ENCODE measurements around the gene CALN1. TPM values are rescaled to one million over a fixed set of nuclear protein-coding genes. Genes with fewer than 3 reads are reported as not detected.

The CALN1 gene
- total RNA-seq, 1 donor from 2014 or later: not detected

- no peak for FAIRE-seq
- DNase-seq (ENCODE audit: low read depth): no peak
- TF ChIP-seq, protein P1, sequence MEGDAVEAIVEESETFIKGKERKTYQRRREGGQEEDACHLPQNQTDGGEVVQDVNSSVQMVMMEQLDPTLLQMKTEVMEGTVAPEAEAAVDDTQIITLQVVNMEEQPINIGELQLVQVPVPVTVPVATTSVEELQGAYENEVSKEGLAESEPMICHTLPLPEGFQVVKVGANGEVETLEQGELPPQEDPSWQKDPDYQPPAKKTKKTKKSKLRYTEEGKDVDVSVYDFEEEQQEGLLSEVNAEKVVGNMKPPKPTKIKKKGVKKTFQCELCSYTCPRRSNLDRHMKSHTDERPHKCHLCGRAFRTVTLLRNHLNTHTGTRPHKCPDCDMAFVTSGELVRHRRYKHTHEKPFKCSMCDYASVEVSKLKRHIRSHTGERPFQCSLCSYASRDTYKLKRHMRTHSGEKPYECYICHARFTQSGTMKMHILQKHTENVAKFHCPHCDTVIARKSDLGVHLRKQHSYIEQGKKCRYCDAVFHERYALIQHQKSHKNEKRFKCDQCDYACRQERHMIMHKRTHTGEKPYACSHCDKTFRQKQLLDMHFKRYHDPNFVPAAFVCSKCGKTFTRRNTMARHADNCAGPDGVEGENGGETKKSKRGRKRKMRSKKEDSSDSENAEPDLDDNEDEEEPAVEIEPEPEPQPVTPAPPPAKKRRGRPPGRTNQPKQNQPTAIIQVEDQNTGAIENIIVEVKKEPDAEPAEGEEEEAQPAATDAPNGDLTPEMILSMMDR (IDR thresholded peaks at IDR 0.05; ENCODE audit: insufficient read depth, low read length, severe bottlenecking): no peak
- no peaks in the 10 kb centered on the region for H3K27me3 ChIP-seq (ENCODE audit: control insufficient read depth, insufficient read depth, low read length)
- no peak overlapping the region for H3K4me3 ChIP-seq (ENCODE audit: low read depth, low read length)
- no peaks in the 10 kb centered on the region for H3K36me3 ChIP-seq (ENCODE audit: control insufficient read depth, insufficient read depth, low read length)
Observed at GRCh38 chr7:71988201-71988600, 423.9 kb downstream of the CALN1 start.

DNA sequence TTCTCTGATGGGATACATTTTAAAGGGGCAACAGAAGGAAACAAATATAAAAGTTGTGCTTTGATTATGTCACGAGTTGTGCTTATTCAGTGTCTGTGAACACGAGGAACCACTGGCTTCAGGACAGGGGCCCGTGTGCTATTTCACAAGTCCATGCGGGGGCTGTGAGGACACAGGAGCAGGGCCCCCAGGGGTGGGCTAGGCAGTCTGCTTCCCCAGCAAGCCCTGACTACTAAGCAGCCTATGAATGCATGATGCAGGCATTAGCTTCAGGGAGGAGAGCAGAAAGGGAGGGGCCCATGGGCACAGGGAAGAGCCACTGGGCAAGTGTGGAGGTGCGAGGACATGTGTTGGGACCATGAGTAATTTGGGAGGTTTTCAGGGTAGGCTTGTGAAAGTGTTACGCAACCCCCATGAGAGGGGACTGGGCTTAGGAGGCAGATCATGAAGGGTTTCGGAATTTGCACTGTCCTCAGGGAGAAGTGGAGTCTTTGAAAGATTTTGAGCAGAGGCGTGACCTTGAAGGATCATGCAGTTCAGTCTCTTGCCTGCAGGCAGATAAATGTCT, 424.9 kb downstream of the CALN1 start:
- Histone ChIP-seq H3K27me3 (ENCODE audit: control insufficient read depth, insufficient read depth, low read length) (no peaks in the 10 kb centered on the region), H3K4me3 (ENCODE audit: low read depth, low read length) (no peak overlapping the region), H3K36me3 (ENCODE audit: control insufficient read depth, insufficient read depth, low read length) (no peaks in the 10 kb centered on the region)
- DNase-seq (ENCODE audit: low read depth) (no peak), FAIRE-seq (peak; percentile 52)
- TF ChIP-seq, protein P1 (IDR thresholded peaks at IDR 0.05; ENCODE audit: insufficient read depth, low read length, severe bottlenecking): no peak

DNA sequence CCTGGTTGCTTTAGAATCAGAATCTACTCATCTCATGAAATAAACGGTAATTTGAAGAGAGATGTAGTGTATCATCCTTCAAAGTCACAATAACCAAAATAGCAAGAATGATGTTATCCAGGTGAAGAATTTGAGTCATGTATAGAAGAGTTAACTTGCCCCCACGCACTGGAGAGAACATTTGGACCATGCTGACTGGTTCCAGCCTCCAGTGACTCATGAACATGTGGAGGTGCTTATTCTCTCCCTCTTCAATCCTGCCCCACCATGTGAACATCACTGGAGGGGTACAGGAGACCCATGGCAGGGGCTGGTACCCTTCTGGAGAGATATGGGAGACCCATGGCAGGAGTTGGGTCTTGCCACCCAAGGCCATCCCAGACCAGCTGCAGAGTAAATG, 427.8 kb downstream of the CALN1 start:
- no peak for FAIRE-seq
- Histone ChIP-seq H3K36me3 (ENCODE audit: control insufficient read depth, insufficient read depth, low read length) (no peaks in the 10 kb centered on the region), H3K27me3 (ENCODE audit: control insufficient read depth, insufficient read depth, low read length) (no peaks in the 10 kb centered on the region), H3K4me3 (ENCODE audit: low read depth, low read length) (no peak overlapping the region)
- TF ChIP-seq, protein P1 (IDR thresholded peaks at IDR 0.05; ENCODE audit: insufficient read depth, low read length, severe bottlenecking): no peak
- no peak for DNase-seq (ENCODE audit: low read depth)

DNA sequence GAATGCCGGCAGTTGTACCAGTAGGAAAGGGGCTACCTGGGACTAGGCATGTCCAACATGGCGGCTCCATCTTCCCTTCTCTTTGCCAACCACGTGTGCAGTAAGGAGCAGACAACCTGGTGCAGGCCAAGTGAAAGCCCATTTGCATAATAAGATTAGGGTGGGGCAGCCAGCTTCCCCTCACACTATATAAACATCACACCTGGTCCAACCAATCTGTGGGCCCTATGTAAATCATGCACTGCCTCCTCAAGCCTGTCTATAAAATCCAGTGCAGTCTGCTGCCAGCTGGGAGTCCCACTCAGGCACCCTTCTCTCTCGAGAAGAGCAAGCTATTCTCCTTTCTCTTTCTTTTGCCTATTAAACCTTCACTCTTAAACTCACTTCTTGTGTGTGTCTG, 429.3 kb downstream of the CALN1 start:
- Histone ChIP-seq H3K27me3 (ENCODE audit: control insufficient read depth, insufficient read depth, low read length) (no peaks in the 10 kb centered on the region), H3K4me3 (ENCODE audit: low read depth, low read length) (no peak overlapping the region), H3K36me3 (ENCODE audit: control insufficient read depth, insufficient read depth, low read length) (no peaks in the 10 kb centered on the region)
- FAIRE-seq (no peak), DNase-seq (ENCODE audit: low read depth) (no peak)
- TF ChIP-seq, protein P1 (IDR thresholded peaks at IDR 0.05; ENCODE audit: insufficient read depth, low read length, severe bottlenecking): no peak

DNA sequence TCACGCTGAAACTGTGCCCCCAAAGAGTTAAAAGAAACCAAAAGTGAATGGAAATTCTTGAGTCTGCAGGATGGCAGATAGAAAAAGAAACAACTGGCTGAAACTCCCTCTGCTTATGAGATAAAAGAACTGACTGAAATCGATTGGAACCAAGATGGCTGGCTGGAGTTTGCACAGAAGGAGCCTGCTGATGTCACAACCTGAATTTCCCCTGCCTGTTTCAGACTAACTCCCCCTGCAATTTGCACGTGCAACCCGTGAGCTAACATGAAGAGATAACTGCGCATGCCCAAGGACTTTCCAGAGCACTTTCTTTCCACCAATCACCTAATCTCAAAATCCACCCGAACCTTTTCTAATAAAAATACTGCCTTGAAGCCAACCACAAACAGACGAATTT, 435.5 kb downstream of the CALN1 start:
- H3K4me3 ChIP-seq (ENCODE audit: low read depth, low read length): no peak overlapping the region
- no peaks in the 10 kb centered on the region for H3K27me3 ChIP-seq (ENCODE audit: control insufficient read depth, insufficient read depth, low read length)
- FAIRE-seq: no peak
- no peak for DNase-seq (ENCODE audit: low read depth)
- TF ChIP-seq, protein P1 (IDR thresholded peaks at IDR 0.05; ENCODE audit: insufficient read depth, low read length, severe bottlenecking): no peak
- H3K36me3 ChIP-seq (ENCODE audit: control insufficient read depth, insufficient read depth, low read length): no peaks in the 10 kb centered on the region

GRCh38 chr7:71974611-71975010, 437.5 kb downstream of the CALN1 start:
- no peak for DNase-seq (ENCODE audit: low read depth)
- TF ChIP-seq, protein P1 (IDR thresholded peaks at IDR 0.05; ENCODE audit: insufficient read depth, low read length, severe bottlenecking): no peak
- FAIRE-seq: no peak
- no peak overlapping the region for H3K4me3 ChIP-seq (ENCODE audit: low read depth, low read length)
- no peaks in the 10 kb centered on the region for H3K36me3 ChIP-seq (ENCODE audit: control insufficient read depth, insufficient read depth, low read length)
- H3K27me3 ChIP-seq (ENCODE audit: control insufficient read depth, insufficient read depth, low read length): no peaks in the 10 kb centered on the region
